HG03280 (cell line): Measurements from ENCODE around the gene GUCA1A.
"Not testable (repeated sequence)": the region's sequence is repeated elsewhere in the genome, so short reads cannot be mapped to it uniquely, and the experiment has no call there.

ENCODE experiments used
- ATAC-seq: cut with Tn5 transposase; IDR thresholded peaks from one replicate; pipeline ENCODE4 v1.9.1; 2021; ENCODE audit warnings: mild to moderate bottlenecking, moderate library complexity; ENCODE audit not compliant: unreplicated experiment

GUCA1A gene

GRCh38 chr6:42202131-42202915, 29.2 kb downstream of the GUCA1A start:
- ATAC-seq: not testable (repeated sequence)

- ATAC-seq: no peak
Measured at GRCh38 chr6:42203183-42203582, 30.0 kb downstream of the GUCA1A start.

GRCh38 chr6:42204768-42205282, 31.7 kb downstream of the GUCA1A start:
- no peak for ATAC-seq

- ATAC-seq: not testable (repeated sequence)
Measured at GRCh38 chr6:42207559-42207958, 34.4 kb downstream of the GUCA1A start.

- no peak for ATAC-seq
Measured at GRCh38 chr6:42210551-42210950, 37.4 kb downstream of the GUCA1A start.

- ATAC-seq: no peak
Measured at GRCh38 chr6:42211726-42212125, 38.6 kb downstream of the GUCA1A start.

- ATAC-seq: no peak
Measured at GRCh38 chr6:42212442-42212841, 39.3 kb downstream of the GUCA1A start.

- not testable (repeated sequence) for ATAC-seq
Measured at GRCh38 chr6:42216495-42216894, 43.3 kb downstream of the GUCA1A start.

- ATAC-seq: no peak
Measured at GRCh38 chr6:42217157-42217518, 44.0 kb downstream of the GUCA1A start.

- ATAC-seq: peak; percentile 91
Measured at GRCh38 chr6:42217519-42218367, 44.6 kb downstream of the GUCA1A start, which contains the start of gene MRPS10. MRPS10 (minus strand) TSS chr6:42217861; CDS start chr6:42217849, 12 bp downstream.

GRCh38 chr6:42220807-42221206, 47.6 kb downstream of the GUCA1A start:
- ATAC-seq: no peak

GRCh38 chr6:42221546-42221945, 48.4 kb downstream of the GUCA1A start:
- no peak for ATAC-seq

GRCh38 chr6:42222448-42222847, 49.3 kb downstream of the GUCA1A start:
- no peak for ATAC-seq

- peak; percentile 86 for ATAC-seq
Measured at GRCh38 chr6:42224222-42225028, 51.3 kb downstream of the GUCA1A start.

- ATAC-seq: no peak
Measured at GRCh38 chr6:42225029-42225339, 51.8 kb downstream of the GUCA1A start.

- no peak for ATAC-seq
Measured at GRCh38 chr6:42225419-42225818, 52.3 kb downstream of the GUCA1A start.

GRCh38 chr6:42226161-42226611, 53.0 kb downstream of the GUCA1A start:
- no peak for ATAC-seq

- ATAC-seq: no peak
Measured at GRCh38 chr6:42226645-42227143, 53.5 kb downstream of the GUCA1A start.

GRCh38 chr6:42227173-42227850, 54.1 kb downstream of the GUCA1A start:
- ATAC-seq: no peak

- no peak for ATAC-seq
Measured at GRCh38 chr6:42228305-42228704, 55.1 kb downstream of the GUCA1A start.
